Measurements from ENCODE around the gene TAS2R3.
A peak's percentile ranks its signal among the peaks of the same experiment; 100 is the strongest.
"Not testable (repeated sequence)": the region's sequence is repeated elsewhere in the genome, so short reads cannot be mapped to it uniquely, and the experiment has no call there.

TAS2R3 gene, protein sequence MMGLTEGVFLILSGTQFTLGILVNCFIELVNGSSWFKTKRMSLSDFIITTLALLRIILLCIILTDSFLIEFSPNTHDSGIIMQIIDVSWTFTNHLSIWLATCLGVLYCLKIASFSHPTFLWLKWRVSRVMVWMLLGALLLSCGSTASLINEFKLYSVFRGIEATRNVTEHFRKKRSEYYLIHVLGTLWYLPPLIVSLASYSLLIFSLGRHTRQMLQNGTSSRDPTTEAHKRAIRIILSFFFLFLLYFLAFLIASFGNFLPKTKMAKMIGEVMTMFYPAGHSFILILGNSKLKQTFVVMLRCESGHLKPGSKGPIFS

GRCh38 chr7:141763797-141764196 lies at the start of gene TAS2R3:
TAS2R3 (plus strand) TSS chr7:141764097; CDS start chr7:141764159, 62 bp downstream.
- DNase-seq (ENCODE audit: low spot score) = no peak

DNA sequence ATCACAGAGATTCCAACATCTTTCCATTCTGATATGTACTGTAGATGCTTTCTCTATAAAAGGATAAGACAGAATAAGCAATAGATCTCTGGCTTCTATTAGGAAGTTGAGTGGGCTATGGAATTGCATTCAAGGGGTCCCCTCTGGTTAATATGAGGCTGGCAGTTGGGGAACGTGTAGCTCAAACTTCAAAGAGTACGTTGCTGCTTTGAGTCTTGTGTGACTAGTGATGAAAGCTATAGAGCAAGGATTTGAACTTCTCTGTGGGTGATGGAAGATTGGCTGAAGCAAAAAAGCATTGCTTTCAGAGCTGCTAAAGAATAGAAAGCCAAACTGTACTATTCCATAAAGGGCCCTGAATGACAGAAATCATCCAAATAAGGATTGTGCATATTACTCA lies 49.3 kb upstream of the TAS2R3 start:
- no peak for DNase-seq (ENCODE audit: low spot score)

DNA sequence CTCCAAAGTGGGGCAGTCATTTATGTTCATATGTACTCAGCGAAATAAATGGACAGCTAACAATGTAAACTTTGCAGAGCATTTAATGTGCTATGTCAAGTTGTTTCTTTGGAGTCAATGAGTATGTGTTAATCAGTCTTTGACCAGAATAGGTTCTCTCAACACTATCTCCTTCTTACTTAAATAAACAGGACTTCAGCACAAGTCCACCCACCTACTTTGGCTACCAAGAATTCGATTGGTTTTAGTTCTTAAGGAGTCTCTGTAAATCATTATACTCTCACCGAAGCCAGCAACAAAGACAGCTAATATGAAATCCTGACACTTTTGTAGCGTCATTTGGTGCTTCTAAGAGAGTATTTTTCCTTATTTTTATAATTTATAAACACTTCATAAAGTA lies 48.9 kb upstream of the TAS2R3 start:
- no peak for DNase-seq (ENCODE audit: low spot score)

- DNase-seq (ENCODE audit: low spot score) = no peak
These were observed 47.9 kb upstream of the TAS2R3 start for GRCh38 chr7:141715794-141716689.

DNA sequence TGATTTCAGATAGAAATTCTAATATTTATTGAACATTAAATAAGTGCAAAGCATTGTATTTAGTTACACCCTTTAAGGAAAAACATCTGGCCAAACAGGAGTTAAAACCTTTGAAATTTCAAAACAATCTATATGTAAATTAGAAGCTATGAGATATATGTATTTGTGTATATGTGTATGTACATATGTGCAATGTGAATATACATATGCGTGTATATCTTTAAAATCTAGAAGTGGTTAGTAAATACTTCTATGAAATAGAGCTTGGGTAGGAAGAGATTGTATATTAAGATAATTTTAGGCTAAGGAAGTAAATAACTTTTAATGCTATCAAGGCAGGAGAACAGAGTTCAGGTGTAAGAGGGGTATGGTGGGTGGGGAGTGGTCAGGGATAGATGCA lies 46.4 kb upstream of the TAS2R3 start:
- DNase-seq (ENCODE audit: low spot score) = no peak

DNA sequence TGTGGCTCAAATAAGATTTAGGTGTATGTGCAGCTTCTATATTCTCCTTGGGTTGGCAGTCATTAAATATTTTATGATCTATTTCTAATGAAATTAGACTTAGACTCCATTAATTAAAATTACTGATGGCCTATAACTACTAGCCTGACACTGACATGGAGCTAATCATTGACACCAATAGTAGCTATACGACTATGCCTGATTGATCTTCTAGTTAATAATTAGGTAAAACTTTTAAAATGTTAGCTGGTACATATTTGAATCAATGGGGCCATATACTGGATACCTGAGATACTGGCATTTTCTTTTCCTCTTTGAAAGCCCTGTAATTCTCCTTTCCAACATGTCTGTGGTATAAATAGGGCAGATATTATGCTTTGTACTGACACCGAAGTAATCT lies 41.4 kb upstream of the TAS2R3 start:
- no peak for DNase-seq (ENCODE audit: low spot score)

GRCh38 chr7:141729020-141729419 lies 34.9 kb upstream of the TAS2R3 start:
- no peak for DNase-seq (ENCODE audit: low spot score)

DNA sequence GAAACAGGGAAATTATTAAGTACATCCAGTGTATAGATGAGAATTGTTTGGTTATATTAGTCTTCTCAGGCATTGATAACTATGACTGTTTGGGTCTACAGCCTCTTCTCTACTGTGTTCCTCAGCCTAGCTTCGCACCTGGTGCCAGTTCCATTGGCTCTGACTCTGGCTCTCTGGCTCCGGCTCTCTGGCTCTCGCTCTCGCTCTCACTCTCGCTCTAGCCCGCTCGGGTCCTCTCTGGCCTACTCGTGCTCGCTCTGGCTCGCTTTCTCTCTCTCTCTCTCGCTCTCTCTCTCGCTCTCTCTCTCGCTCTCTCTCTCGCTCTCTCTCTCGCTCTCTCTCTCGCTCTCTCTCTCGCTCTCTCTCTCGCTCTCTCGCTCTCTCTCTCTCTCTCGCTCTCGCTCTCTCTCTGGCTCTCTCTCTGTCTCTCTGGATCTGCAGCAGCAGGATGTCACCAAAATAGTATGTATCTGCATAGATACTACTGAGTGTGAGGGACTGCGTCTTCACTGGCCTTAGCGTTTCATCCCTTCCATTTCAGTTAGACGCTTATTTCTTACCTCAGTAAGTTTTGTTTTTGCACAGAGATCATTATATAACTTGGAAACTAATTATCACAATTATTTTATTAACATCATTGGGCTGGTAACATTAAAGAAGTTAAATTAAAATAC lies 32.3 kb upstream of the TAS2R3 start:
- peak; percentile 13 for DNase-seq (ENCODE audit: low spot score)

GRCh38 chr7:141737118-141737835 lies 26.6 kb upstream of the TAS2R3 start:
- no peak for DNase-seq (ENCODE audit: low spot score)

GRCh38 chr7:141737836-141738591 lies 25.9 kb upstream of the TAS2R3 start, which contains the start of gene SSBP1:
SSBP1 (plus strand) TSS chr7:141738358; CDS start chr7:141739167, 809 bp downstream.
- DNase-seq (ENCODE audit: low spot score) = peak; percentile 91

DNA sequence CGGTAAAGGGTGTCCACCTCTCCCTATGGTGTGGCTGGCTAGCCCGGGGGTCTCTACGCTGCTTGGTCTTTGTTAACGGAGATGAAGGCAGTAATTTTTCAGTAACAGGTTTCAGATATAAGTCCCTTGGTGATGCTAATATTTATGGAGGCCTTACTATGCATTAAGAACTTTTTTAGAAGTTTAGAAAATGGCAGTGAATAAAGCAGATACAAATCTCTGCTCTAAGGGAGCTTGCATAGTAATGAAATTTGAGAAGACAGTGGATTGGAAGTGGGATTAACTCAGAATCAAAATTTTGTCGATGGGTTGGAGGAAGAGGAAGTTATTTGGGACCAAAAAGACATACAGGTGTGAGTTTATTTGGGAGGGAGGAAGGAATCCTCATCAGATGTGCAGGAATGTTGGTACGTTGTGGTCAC lies 25.3 kb upstream of the TAS2R3 start:
- no peak for DNase-seq (ENCODE audit: low spot score)

DNA sequence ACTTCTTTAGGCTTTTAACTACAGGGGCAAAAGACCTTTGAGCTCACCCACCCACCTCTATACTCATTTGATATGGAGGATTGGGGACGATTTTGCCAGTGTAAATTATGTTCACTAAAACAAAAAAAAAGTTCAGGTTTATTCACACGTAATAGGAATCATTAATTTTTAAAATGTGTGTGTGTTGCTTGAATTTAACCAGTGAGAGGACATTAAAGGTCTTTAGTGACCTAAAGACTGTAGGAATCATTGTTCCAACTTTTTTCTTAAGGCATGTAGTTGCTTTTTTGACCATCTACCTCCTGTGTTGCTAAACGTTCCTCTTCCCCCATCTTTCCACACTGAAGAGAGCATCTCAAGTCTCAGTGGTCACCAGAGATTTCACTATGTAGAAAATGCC lies 24.6 kb upstream of the TAS2R3 start:
- no peak for DNase-seq (ENCODE audit: low spot score)

DNA sequence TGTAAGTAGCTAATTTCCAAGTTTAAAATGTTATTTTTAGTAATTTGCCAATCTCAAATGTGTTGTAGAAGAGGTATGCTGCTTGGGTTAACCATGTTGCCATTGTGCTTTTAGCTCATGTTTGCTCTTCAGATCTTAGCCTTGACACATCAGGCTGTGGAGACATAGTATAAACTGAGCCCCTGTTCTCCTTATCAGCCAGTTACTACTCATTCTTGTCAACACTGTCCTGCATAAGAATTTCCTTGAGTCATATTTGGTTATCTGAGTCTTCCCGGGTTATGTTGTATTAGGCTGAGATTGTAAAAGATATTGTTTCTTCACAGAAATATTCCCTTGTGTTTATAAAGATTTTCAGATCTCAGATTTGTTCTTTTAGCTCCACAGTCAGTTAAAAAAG lies 21.7 kb upstream of the TAS2R3 start:
- no peak for DNase-seq (ENCODE audit: low spot score)

- DNase-seq (ENCODE audit: low spot score) = no peak
These were observed 19.8 kb upstream of the TAS2R3 start for GRCh38 chr7:141744131-141744530.

DNA sequence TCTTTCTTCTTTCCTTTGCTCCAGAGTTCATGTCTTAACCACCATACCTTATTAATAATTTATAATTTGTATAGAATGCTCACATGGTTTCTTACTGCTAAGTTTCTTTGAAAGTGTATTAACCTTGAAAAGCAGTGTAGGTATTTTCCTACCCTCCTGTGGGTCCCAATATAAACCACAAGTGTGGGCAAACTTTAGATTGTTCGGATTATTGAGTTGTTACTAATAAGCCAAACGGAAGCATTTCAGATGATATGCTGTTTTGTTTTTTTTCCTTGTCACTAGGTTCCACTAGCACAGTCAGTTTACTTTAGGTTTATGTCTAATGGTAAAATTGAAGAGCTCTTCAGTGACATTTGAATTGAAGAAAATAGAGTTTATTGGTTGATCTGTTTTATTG lies 15.5 kb upstream of the TAS2R3 start:
- DNase-seq (ENCODE audit: low spot score) = no peak

- DNase-seq (ENCODE audit: low spot score) = not testable (repeated sequence)
These were observed 12.0 kb upstream of the TAS2R3 start for GRCh38 chr7:141751904-141752303.

GRCh38 chr7:141752634-141753033 lies 11.3 kb upstream of the TAS2R3 start:
- no peak for DNase-seq (ENCODE audit: low spot score)

GRCh38 chr7:141754939-141755338 lies 9.0 kb upstream of the TAS2R3 start:
- peak; percentile 15 for DNase-seq (ENCODE audit: low spot score)

GRCh38 chr7:141770083-141770583 lies 6.2 kb downstream of the TAS2R3 start:
- not testable (repeated sequence) for DNase-seq (ENCODE audit: low spot score)

DNA sequence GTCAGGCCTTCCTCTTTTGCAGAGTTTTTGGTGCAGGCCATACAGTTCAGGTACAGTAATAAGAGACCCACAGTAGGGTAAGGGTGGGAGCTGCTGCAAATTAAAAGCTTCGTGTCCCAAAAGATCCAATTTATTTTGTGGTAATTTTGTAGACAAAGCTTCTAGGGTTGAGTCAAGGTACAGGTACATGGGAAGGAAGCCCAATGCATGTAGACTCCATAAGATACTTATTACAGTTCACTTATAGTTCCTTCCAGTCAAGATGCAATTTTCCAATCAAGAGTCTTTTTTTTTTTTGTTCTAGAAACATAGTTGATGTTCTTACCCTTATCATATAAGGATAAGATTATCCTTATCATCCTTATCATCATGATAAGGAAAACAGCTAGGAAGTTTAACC lies 12.5 kb downstream of the TAS2R3 start, which contains the start of gene TAS2R4:
Gene TAS2R4 (plus strand): TSS at position 301 of the 400 bp plus-strand sequence. CDS start 1,815 bp downstream, outside the sequence.
- no peak for DNase-seq (ENCODE audit: low spot score)
